NCI-H1417 (cell line): ENCODE data around the gene KRTAP12-3.
"Not testable (repeated sequence)": the region's sequence is repeated elsewhere in the genome, so short reads cannot be mapped to it uniquely, and the experiment has no call there.

Source experiments
- DNase-seq, 3 experiments: peaks; one replicate each; lab custom pipeline; 2025; lab: John Stamatoyannopoulos, UW

The KRTAP12-3 gene

GRCh38 chr21:44685050-44685449 lies 27.3 kb downstream of the KRTAP12-3 start:
- DNase-seq: not testable (repeated sequence)

- peak in 2 of 3 experiments; percentile 25 to 60 for DNase-seq
These were observed 28.5 kb downstream of the KRTAP12-3 start for GRCh38 chr21:44686000-44686781.

GRCh38 chr21:44686843-44687561 lies 29.3 kb downstream of the KRTAP12-3 start:
- peak; percentile 51 to 70 (median 58) for DNase-seq

GRCh38 chr21:44687671-44688070 lies 29.9 kb downstream of the KRTAP12-3 start:
- peak; percentile 51 to 87 (median 85) for DNase-seq

GRCh38 chr21:44689740-44690139 lies 32.0 kb downstream of the KRTAP12-3 start:
- DNase-seq: not testable (repeated sequence)

- no peak for DNase-seq
These were observed 34.0 kb downstream of the KRTAP12-3 start for GRCh38 chr21:44691686-44692085.

GRCh38 chr21:44692798-44693512 lies 35.2 kb downstream of the KRTAP12-3 start:
- no peak for DNase-seq

GRCh38 chr21:44694776-44695175 lies 37.0 kb downstream of the KRTAP12-3 start:
- DNase-seq: no peak

GRCh38 chr21:44695184-44695583 lies 37.5 kb downstream of the KRTAP12-3 start:
- DNase-seq: no peak

- DNase-seq: no peak
These were observed 37.9 kb downstream of the KRTAP12-3 start for GRCh38 chr21:44695641-44696040.

GRCh38 chr21:44696572-44696971 lies 38.8 kb downstream of the KRTAP12-3 start:
- no peak for DNase-seq

GRCh38 chr21:44697172-44697810 lies 39.6 kb downstream of the KRTAP12-3 start, which contains the start of gene KRTAP10-12:
Gene KRTAP10-12 (plus strand): TSS chr21:44697172. CDS start chr21:44697202, 30 bp downstream.
- peak in 1 of 3 experiments; percentile 52 for DNase-seq

GRCh38 chr21:44697811-44698734 lies 40.3 kb downstream of the KRTAP12-3 start:
- peak in 2 of 3 experiments; percentile 23 to 49 for DNase-seq

- peak in 2 of 3 experiments; percentile 32 to 51 for DNase-seq
These were observed 41.8 kb downstream of the KRTAP12-3 start for GRCh38 chr21:44699502-44700001.

GRCh38 chr21:44700101-44701022 lies 42.6 kb downstream of the KRTAP12-3 start:
- DNase-seq: peak in 1 of 3 experiments; percentile 22

- no peak for DNase-seq
These were observed 43.3 kb downstream of the KRTAP12-3 start for GRCh38 chr21:44701023-44701400.

GRCh38 chr21:44701541-44701940 lies 43.8 kb downstream of the KRTAP12-3 start:
- DNase-seq: peak in 2 of 3 experiments; percentile 69 to 78

GRCh38 chr21:44702111-44702972 lies 44.6 kb downstream of the KRTAP12-3 start:
- peak in 2 of 3 experiments; percentile 72 to 89 for DNase-seq
